GM18519 (cell line): ENCODE data around the gene DRD2.

ENCODE experiments used
- ATAC-seq: cut with Tn5 transposase; IDR thresholded peaks from one replicate; pipeline ENCODE4 v1.9.1; 2021; ENCODE audit warnings: mild to moderate bottlenecking, moderate library complexity; ENCODE audit not compliant: unreplicated experiment, low FRiP score

Gene DRD2

GRCh38 chr11:113405724-113406478 is 69.3 kb downstream of the DRD2 start:
- no peak for ATAC-seq

DNA sequence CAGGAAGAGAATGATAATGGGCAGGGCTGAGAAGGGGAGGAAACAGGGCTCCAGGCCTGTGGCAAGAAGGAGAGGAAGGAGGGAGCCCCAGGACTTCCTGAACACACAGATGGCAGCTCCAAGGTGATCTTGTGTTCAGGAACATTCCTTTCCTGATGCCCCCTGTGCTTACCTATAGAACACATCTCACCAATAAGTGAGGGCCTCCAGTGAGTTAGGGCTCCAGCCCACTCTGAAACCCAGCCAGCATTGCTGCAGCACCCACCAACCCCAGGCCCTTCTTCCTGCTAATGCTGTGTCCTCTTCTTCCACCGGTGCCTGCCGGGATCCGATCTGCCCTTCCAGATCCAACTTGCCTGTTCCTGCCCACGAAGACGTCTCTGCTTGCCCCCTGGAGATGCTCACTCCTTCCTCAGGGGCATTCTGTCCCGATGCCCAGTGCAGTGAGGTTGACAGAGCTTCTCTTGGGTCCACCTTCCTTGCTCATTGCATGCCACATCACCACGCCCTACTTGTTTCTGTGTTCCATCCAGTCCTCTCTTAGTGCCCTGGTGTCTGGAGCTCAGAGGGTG is 70.3 kb downstream of the DRD2 start:
- ATAC-seq = no peak

DNA sequence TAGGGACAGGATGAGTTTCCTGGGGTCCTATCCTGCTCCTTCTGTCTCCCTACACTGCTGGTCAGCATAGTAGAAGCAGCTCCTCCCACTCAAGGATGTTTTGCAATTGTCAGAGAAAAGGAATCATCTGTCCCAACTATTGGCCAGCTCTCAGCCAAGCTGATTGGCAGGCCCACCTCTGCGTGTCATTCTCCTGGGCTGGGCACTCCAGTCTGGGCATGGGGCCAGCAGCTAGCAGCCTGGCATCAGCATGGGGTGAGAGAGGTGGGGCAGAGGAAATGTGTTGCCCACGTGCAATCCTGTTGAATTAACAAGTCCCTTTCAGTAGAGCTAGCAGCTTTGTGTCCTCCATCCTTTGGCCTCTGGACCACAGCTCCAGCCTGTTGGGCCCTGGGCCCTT is 73.5 kb downstream of the DRD2 start:
- no peak for ATAC-seq

GRCh38 chr11:113400631-113401230 is 74.5 kb downstream of the DRD2 start:
- ATAC-seq = no peak

DNA sequence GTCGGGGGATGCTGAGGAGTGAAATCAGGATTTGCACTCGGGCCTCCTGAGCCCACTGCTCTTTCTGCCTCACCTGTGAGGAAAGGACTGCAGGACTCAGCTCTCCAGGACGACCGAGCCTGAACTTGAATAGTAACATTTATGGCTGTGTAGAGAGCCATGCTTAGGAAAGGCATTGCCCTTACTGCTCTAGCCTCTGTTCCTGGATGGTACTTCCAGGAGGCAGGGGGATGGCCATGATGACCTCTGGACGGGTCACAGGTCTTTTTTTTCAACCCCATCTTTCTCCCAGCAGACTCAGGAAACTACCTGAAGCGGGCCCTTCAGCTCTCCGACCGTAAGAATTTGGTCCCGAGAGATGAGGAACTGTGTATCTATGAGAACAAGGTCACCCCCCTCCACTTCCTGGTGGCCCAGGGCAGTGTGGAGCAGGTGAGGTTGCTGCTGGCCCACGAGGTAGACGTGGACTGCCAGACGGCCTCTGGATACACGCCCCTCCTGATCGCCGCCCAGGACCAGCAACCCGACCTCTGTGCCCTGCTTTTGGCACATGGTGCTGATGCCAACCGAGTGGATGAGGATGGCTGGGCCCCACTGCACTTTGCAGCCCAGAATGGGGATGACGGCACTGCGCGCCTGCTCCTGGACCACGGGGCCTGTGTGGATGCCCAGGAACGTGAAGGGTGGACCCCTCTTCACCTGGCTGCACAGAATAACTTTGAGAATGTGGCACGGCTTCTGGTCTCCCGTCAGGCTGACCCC is 76.3 kb downstream of the DRD2 start:
- no peak for ATAC-seq

DNA sequence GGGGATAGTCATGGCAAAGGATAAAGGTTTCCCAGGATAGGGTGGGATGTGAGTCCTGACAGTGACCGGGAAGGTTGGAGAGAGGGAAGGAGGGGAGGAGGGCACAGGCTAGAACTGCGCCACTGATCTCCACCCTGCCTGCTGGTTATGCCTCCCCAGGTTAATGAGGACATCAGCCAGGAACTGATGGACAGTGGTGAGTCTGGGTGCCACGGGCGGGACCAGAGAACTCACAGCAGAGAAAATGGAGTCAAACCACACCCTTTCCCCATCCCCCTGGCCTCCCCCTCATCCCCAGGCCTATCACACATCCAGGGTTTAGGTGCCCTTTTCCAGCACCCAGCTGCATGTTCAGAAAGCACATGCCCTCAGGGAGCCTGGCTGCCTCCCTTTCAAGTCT is 77.4 kb downstream of the DRD2 start:
- no peak for ATAC-seq

DNA sequence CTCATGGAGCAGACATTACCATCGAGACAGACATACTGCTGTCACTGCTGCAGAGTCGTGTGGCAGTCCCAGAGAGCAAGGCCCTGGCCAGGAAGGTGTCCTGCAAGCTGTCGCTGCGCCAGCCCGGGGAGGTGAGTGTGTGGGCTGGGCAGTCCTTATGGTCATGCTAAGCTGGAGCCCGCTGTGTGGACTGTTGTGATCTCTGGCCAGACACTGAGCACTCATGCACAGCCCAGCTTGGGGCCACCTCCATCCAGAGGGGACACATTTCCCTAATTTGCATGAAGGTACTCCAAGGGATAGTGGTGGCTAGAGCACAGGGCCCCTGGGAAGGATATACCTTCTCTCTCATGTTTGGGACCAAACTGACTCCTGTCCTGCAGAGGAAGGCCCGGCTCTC is 78.0 kb downstream of the DRD2 start:
- ATAC-seq = no peak

DNA sequence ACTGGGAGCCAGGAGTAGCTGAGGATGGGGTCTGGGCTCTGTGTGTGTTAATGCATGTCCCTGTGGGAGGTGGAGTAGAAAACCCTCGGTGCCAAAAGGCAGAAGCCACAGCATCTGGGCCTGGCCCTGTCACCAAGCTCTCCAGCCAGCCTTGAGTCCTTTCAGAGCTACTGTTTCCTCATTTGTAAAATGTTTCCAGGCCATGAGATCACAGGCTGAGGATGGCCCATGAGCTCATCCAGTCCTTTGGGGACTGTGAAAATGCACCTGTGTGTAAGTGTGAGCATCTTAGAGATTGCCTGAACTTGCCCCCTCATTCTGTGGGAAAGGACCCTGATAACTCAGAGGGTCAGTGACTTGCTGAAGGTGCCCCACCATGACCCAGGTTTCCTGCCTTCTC is 78.5 kb downstream of the DRD2 start:
- ATAC-seq = no peak

DNA sequence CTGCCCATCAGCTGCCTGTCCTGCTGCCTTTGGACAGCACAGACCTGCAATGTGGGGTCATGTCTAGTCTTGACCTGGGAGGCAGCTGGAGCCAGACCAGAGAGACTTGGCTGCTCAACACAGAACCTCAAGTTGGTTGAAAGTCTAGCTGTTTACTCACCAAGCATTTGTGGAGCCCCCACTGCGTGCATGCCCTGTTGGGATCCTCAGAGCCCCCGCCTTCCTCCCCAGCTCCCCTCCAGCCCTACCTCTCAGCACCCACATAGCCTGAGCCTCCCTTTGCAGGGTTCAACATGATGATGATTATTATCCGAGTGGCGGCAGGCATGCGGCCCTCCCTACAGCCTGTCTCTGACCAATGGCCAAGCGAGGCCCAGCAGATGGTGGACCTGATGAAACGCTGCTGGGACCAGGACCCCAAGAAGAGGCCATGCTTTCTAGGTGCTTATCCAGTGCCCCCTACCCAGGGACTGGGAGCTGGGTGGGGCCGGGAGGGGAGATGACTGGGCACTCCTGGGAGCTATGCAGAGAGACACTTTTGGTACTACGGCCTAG is 79.3 kb downstream of the DRD2 start:
- no peak for ATAC-seq

- ATAC-seq = no peak
These were observed 80.3 kb downstream of the DRD2 start for GRCh38 chr11:113394919-113395318.

- no peak for ATAC-seq
These were observed 81.7 kb downstream of the DRD2 start for GRCh38 chr11:113393501-113393985.

- no peak for ATAC-seq
These were observed 82.8 kb downstream of the DRD2 start for GRCh38 chr11:113392236-113392921.

- ATAC-seq = no peak
These were observed 85.9 kb downstream of the DRD2 start for GRCh38 chr11:113389272-113389671.

- no peak for ATAC-seq
These were observed 87.5 kb downstream of the DRD2 start, which contains the start of gene ANKK1 for GRCh38 chr11:113387605-113388211. Gene ANKK1, plus strand, starts transcription at chr11:113387779. Its CDS starts 106 bp downstream, at chr11:113387885.

DNA sequence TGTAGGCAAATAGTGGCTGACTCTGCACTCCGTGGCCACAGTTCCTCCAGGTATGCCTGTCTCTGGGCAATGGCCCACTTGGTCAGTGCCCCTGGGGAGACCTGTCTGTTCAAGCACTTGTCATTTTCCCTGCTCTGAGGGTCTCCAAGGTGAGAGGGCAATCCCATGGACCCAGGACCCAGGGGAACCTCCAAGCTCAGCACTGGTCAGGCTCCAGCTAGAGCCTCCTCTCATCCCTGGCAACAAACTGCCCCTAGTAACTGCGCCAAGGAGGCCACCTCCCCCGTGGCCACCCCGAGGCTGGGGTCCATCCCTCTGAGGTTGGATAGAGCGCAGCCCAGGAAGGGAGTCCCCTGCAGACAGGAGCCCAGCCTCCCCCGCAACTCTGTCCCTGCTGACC is 88.3 kb downstream of the DRD2 start:
- no peak for ATAC-seq

- no peak for ATAC-seq
These were observed 89.4 kb downstream of the DRD2 start for GRCh38 chr11:113385749-113386148.

DNA sequence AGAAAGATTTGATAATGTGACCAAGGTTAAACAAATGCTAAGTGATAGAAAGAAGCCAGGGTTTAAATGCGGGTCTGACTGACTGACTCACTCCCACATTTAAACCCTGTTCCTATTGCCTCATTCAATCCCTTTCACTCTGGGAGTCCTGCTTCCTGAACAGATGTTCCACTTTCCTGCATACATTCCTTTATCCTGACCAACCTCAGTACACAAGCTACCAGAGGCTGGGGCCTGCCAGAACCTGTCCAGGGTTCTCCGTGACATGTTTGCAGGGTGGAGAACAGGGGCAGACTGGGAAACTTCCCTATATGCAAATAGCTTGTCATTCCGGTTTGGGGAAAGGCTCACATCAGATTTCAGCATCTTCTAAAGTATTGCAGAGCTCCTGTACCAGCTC is 90.6 kb downstream of the DRD2 start:
- ATAC-seq = no peak

DNA sequence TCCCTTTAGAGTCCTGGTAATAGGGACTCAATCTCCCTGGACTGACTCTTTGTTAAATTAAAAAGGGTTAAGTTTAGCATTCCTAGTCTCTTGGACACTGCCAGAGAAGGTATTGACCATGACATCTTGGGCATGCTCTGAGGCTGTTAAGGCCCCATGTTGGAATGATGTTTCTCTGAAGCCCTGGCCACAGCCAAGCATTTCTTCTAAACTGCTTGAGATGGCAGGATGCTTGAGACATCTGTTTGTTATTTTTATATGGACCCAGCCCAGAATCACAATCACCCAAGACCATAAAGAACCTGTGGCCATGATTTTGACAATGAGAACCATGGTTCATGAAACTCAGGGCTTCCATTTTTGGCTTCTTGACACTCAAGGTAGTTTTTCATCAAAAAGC is 93.1 kb downstream of the DRD2 start:
- no peak for ATAC-seq

DNA sequence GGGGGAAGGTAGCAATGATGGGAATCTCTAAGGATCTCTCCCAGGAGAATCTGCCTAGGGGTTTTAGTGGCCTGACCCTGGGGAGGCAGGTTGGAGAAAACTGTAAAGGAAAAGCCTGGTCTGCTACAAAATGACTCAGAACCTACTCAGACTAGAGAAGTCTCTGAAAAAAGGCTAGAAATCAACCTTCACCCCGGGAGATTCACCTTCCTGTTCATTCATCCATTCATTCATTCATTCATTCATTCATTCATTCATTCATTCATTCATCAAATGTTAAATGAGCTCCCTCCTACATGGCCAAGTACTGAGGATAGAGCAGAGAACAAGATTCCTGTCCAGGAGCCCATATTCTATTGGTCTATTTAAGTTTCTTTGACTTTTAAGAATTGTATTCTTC is 96.5 kb downstream of the DRD2 start:
- ATAC-seq = no peak
